GM12878 (cell line): ENCODE data around the gene PLCB4.

Experiments used
- BACH1 ChIP-seq: fragments of 450-650 bp; IDR thresholded peaks from 2 replicates; pipeline ENCODE4 v1.6.1; 2017; ENCODE audit warnings: mild to moderate bottlenecking, borderline replicate concordance
- CBX5 ChIP-seq: sonication (generic); IDR thresholded peaks from 2 replicates; pipeline ENCODE4 v1.6.1; 2016; ENCODE audit warnings: low read depth, moderate library complexity, mild to moderate bottlenecking, inconsistent platforms
- CEBPB ChIP-seq, 2 experiments: fragments of 150-350 bp in 1 of 2; IDR thresholded peaks; 2 replicates each; pipeline ENCODE4 v1.6.1; 2012 to 2014; ENCODE audit warnings: low read depth in 2 of 2, low read length in 2 of 2, borderline replicate concordance in 1 of 2, inconsistent platforms in 1 of 2
- CTCF ChIP-seq, 3 experiments: IDR thresholded peaks in 2 of 3; conservative IDR thresholded peaks in 1 of 3; 2 replicates each; pipeline ENCODE4 v1.5.1; 2011; ENCODE audit warnings: low read depth in 3 of 3, low read length in 3 of 3, mild to moderate bottlenecking in 3 of 3, control low read depth in 2 of 3, moderate library complexity in 2 of 3, inconsistent platforms in 1 of 3, mixed read lengths in 1 of 3; ENCODE audit not compliant: control insufficient read depth in 2 of 3, insufficient read depth in 1 of 3; ENCODE audit errors: extremely low read depth in 1 of 3
- ESRRA ChIP-seq: IDR thresholded peaks from 2 replicates; pipeline ENCODE4 v1.6.1; 2012; ENCODE audit warnings: mild to moderate bottlenecking, low read length, improper control_type of control experiment
- JUNB ChIP-seq: IDR thresholded peaks from 2 replicates; pipeline ENCODE4 v1.6.1; 2016; ENCODE audit warnings: antibody characterized with exemption, mild to moderate bottlenecking
- LARP7 ChIP-seq: fragments of 450-650 bp; IDR thresholded peaks from 2 replicates; pipeline ENCODE4 v1.6.1; 2017; ENCODE audit warnings: mild to moderate bottlenecking
- MAX ChIP-seq: IDR thresholded peaks from 2 replicates; pipeline ENCODE4 v1.6.1; 2012; ENCODE audit warnings: low read depth, low read length, improper control_type of control experiment
- MEF2A ChIP-seq: IDR thresholded peaks from 2 replicates; pipeline ENCODE4 v1.6.1; 2011; ENCODE audit warnings: low read depth, mild to moderate bottlenecking, low read length, moderate library complexity; ENCODE audit not compliant: insufficient read depth
- NBN ChIP-seq: fragments of 450-650 bp; IDR thresholded peaks from 2 replicates; pipeline ENCODE4 v1.6.1; 2016
- NFXL1 ChIP-seq: fragments of 450-650 bp; IDR thresholded peaks from 2 replicates; pipeline ENCODE4 v1.6.1; 2017; ENCODE audit warnings: antibody characterized with exemption, mild to moderate bottlenecking, borderline replicate concordance
- RAD21 ChIP-seq: IDR thresholded peaks from 2 replicates; pipeline ENCODE4 v1.6.1; 2011; ENCODE audit warnings: mild to moderate bottlenecking, low read depth, low read length, moderate library complexity; ENCODE audit not compliant: insufficient read depth
- SIN3A ChIP-seq: IDR thresholded peaks from 2 replicates; pipeline ENCODE4 v1.6.1; 2012; ENCODE audit warnings: low read depth, low read length, improper control_type of control experiment

DNA sequence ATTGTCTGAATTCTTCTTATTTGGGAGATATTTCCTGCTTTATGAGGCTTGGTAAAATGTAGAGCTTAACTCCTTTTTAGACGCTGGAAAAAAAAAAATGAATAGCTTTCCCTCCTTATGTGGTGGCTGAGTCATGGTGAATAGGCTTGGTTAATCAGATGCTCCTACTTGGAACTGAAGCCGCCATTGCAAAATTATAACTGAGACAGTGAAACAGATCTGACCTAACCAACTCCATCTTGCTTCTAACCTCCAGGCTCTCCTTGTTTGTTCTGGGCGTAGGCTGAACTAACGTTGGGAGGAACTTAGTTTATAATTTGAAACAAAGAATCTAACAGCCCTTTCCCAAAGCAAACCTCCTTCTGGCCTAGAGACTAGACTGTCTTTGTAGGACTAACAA lies 43.2 kb upstream of the PLCB4 start:
- TF ChIP-seq NBN (no peak), JUNB (no peak), MEF2A (no peak), CEBPB (IDR thresholded peaks at IDR 0.05; ENCODE audit: borderline replicate concordance in 1 of 2, low read depth in 2 of 2, low read length in 2 of 2) (no peak), SIN3A (no peak), CTCF (IDR thresholded peaks at IDR 0.05 in 2 of 3, conservative IDR thresholded peaks at IDR 0.05 in 1 of 3; ENCODE audit: control insufficient read depth in 2 of 3, extremely low read depth in 1 of 3, insufficient read depth in 1 of 3, low read depth in 3 of 3, low read length in 3 of 3) (no peak), BACH1 (no peak), CBX5 (no peak), ESRRA (no peak), RAD21 (no peak), LARP7 (no peak), MAX (no peak), NFXL1 (no peak)
